GM12865 (cell line): ENCODE results near the gene SSH2.

Source experiments
- DNase-seq: peaks from one replicate; pipeline ENCODE4 v3.0.0; 2010; ENCODE audit warnings: low read depth
- H3K4me3 ChIP-seq: 2 replicates; pipeline ENCODE4 v1.5.1; 2011; ENCODE audit warnings: mild to moderate bottlenecking, low read depth, low read length, control low read depth
- TF ChIP-seq, protein P1 (sequence below): IDR thresholded peaks from 2 replicates; pipeline ENCODE4 v1.5.1; 2011; ENCODE audit warnings: low read length, control low read depth, low read depth, inconsistent platforms; ENCODE audit not compliant: insufficient read depth; ENCODE audit errors: missing control alignments

Gene SSH2

GRCh38 chr17:29740017-29740416, 190.0 kb downstream of the SSH2 start:
- H3K4me3 ChIP-seq, result no peak overlapping the region
- DNase-seq, result no peak
- TF ChIP-seq, protein P1, sequence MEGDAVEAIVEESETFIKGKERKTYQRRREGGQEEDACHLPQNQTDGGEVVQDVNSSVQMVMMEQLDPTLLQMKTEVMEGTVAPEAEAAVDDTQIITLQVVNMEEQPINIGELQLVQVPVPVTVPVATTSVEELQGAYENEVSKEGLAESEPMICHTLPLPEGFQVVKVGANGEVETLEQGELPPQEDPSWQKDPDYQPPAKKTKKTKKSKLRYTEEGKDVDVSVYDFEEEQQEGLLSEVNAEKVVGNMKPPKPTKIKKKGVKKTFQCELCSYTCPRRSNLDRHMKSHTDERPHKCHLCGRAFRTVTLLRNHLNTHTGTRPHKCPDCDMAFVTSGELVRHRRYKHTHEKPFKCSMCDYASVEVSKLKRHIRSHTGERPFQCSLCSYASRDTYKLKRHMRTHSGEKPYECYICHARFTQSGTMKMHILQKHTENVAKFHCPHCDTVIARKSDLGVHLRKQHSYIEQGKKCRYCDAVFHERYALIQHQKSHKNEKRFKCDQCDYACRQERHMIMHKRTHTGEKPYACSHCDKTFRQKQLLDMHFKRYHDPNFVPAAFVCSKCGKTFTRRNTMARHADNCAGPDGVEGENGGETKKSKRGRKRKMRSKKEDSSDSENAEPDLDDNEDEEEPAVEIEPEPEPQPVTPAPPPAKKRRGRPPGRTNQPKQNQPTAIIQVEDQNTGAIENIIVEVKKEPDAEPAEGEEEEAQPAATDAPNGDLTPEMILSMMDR, result no peak

- no peak for DNase-seq
- H3K4me3 ChIP-seq, result no peak overlapping the region
- TF ChIP-seq, protein P1, result no peak
Measured at GRCh38 chr17:29734640-29735039, 195.4 kb downstream of the SSH2 start.

DNA sequence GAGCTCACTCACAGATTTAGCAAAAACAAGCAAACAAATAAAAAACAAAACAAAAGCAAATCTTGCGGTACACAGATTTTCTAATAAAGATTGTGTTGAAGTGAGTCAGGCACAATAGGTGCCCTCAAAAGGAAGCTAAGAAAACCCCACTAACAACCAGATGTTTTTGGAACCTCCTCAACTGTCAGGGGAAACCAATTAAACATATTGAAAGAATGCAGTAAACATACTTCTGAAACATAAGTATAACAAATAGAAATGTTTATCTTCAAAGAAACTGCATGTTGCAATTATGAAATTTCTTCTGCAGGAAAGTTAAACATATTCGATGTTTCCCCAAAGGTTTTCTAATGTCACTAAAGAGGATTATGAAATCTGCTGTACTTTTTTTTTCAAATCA, 196.9 kb downstream of the SSH2 start:
- TF ChIP-seq, protein P1, result no peak
- DNase-seq, result no peak

DNA sequence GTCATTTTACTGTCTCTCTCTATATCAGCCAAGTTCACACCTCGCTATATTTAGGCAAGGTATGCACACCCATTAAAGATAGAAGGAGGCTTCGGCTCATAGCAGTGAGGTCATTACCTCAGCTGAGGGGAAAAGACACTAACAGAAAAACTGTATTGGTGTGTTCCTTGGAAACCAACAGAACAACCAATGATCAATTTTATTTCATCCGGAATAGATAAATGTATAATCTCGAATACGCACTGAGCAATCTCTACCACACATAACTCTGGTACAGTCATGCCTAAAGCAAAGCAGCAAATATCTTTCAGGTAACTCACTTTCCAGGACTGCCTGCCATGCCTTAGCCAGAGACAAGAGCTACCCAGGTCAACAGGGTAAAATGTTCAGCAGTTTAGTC, 197.4 kb downstream of the SSH2 start:
- TF ChIP-seq, protein P1, result no peak
- no peak overlapping the region for H3K4me3 ChIP-seq
- DNase-seq, result no peak

More for the DNA sequence above, 196.9 kb downstream of the SSH2 start:
- H3K4me3 ChIP-seq, result no peak overlapping the region

DNA sequence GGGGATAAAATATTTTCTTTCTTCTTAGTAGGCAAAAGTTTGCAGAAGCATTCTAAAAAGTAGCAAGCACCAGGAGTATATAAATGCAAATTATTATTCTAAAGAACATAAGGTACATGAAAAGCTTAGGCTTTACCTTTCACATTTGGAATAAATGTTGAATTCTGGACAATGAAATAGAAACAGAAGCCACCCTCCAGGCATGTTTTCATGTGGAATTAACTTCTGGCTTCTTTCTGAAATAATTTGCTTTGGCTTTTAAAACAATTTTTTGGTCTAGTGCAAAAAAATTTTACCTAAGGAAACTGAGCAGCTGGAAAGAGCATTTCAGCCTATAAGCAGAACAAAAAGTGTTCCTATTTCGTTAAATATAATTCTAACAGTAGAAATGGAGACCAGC, 197.8 kb downstream of the SSH2 start:
- no peak for DNase-seq
- TF ChIP-seq, protein P1, result no peak
- H3K4me3 ChIP-seq, result no peak overlapping the region

- no peak overlapping the region for H3K4me3 ChIP-seq
- TF ChIP-seq, protein P1, result no peak
- DNase-seq, result no peak
Measured at GRCh38 chr17:29731589-29731929, 198.5 kb downstream of the SSH2 start.

- no peak overlapping the region for H3K4me3 ChIP-seq
- no peak for DNase-seq
- TF ChIP-seq, protein P1, result no peak
Measured at GRCh38 chr17:29728490-29728889, 201.5 kb downstream of the SSH2 start.
